Hematopoietic multipotent progenitor cell treated with erythropoietin and hydrocortisone succinate and interleukin-3 and kit ligand, for 8 days (in vitro differentiated cells): ENCODE data around the gene SLC16A6.
"Not testable (repeated sequence)": the region's sequence is repeated elsewhere in the genome, so short reads cannot be mapped to it uniquely, and the experiment has no call there.

Experiments
- DNase-seq: peaks from one replicate; pipeline ENCODE4 v3.0.0-alpha.2; 2015

The SLC16A6 gene

GRCh38 chr17:68309066-68309670 lies 18.2 kb upstream of the SLC16A6 start:
- DNase-seq, result not testable (repeated sequence)

DNA sequence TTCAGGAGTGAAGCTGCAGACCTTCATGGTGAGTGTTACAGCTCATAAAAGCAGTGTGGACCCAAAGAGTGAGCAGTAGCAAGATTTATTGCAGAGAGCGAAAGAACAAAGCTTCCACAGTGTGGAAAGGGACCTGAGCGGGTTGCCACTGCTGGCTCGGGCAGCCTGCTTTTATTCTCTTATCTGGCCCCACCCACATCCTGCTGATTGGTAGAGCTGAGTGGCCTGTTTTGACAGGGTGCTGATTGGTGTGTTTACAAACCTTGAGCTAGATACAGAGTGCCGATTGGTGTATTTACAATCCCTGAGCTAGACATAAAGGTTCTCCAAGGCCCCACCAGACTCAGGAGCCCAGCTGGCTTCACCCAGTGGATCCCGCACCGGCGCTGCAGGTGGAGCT lies 17.6 kb upstream of the SLC16A6 start:
- DNase-seq, result not testable (repeated sequence)

GRCh38 chr17:68307443-68307842 lies 16.5 kb upstream of the SLC16A6 start:
- DNase-seq, result no peak

DNA sequence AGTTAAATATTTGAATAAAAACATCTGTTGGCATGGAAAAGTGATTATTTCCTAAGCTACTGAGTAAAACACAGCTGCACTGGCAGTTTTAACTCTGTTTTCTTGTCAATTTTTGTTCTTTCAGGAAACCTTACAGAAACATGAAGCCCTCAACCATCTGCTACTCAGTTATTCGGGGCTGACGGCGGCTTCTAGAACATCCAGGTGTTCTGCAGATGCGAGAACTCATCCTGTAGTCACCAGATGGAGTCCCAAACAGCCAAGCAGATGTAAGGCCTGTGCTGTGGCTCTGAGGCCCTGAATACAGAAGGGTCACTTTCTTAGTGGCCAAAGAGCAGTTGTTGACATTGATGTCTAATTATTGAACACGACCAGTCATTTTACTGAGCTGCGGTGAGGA lies 15.9 kb upstream of the SLC16A6 start:
- DNase-seq, result no peak

DNA sequence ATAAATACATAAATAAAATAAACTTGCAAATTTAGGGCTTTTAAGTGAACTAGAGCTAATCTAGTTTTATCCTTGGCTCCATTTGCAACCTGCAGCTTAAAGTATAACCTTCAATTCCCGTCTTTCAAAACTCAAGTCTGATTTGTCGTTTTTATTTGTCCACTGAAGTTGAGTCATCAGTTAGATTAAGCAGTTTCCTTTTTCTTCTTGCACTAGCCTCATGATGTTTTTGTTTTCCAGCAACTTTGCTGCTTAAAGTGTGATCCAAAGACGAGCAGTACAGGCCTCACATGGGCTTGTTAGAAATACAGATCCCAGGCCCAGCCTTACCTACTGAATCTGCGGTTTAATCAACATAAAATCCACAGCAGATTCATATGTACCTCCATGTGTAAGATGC lies 14.2 kb upstream of the SLC16A6 start:
- no peak for DNase-seq

- DNase-seq, result no peak
These were observed 13.8 kb upstream of the SLC16A6 start for GRCh38 chr17:68304706-68305105.

DNA sequence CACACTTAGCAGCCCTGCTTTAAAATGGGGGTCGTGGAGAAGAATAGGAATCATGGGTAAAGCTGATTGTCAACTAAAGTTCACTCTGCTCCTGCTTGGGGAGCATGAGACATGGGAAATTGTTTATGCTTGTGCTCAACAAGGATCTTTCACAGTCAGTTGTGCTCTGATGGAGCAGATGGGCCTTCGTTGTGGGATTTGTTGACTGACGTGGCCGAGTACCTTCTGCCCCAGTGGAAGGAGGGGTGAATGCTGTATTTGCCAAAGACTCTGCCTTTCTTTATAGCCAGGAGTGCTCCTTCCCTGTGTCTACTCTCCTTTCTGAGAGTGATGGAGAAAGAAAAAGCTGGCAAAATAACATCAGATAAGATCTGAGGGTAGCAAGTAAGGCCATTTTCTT lies 11.7 kb upstream of the SLC16A6 start:
- DNase-seq, result no peak

DNA sequence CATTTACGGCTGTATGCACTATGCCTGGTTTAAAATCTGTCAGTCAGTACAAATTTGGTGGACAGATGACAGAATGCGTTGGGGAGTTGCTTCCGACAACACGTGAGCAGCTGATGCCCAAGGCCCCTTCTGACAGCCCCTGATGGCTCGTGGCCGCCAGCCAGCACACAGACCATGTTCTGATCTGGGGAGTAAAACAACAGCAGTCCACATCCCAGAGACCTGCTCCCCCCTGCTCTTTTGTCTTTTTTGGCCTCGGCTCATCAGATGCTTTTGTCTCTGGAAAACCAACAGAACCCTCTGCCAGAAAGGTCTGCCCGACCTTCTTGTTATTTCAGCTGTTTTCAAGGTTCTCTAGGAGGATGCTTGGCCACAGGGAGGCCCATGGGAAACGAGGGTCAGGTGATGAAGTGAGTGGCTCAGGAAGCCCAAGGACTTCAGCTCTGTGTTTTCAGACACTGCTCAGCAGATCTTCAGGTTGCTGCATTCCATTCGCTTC lies 11.2 kb upstream of the SLC16A6 start:
- DNase-seq, result no peak

- DNase-seq, result no peak
These were observed 10.6 kb upstream of the SLC16A6 start for GRCh38 chr17:68301438-68301959.

- no peak for DNase-seq
These were observed 8.9 kb upstream of the SLC16A6 start for GRCh38 chr17:68299817-68300216.

DNA sequence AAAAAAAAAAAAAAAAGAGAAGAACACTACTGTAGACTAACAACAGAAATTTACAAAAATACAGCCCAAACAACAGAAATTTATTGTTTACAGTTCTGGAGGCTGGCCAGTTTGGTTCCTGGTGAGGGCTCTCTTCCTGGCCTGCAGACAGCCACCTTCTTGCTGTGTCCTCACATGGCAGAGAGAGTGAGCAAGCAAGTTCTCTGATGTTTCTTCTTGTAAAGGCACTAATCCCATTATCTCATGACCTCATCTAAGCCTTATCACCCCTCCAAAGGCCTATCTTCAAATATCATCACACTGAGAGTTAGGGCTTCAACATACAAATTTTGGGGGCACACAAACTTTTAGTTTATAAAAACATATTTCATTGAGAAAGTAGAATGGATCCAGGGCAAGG lies 7.7 kb upstream of the SLC16A6 start:
- DNase-seq, result no peak

GRCh38 chr17:68297195-68297594 lies 6.3 kb upstream of the SLC16A6 start:
- no peak for DNase-seq

DNA sequence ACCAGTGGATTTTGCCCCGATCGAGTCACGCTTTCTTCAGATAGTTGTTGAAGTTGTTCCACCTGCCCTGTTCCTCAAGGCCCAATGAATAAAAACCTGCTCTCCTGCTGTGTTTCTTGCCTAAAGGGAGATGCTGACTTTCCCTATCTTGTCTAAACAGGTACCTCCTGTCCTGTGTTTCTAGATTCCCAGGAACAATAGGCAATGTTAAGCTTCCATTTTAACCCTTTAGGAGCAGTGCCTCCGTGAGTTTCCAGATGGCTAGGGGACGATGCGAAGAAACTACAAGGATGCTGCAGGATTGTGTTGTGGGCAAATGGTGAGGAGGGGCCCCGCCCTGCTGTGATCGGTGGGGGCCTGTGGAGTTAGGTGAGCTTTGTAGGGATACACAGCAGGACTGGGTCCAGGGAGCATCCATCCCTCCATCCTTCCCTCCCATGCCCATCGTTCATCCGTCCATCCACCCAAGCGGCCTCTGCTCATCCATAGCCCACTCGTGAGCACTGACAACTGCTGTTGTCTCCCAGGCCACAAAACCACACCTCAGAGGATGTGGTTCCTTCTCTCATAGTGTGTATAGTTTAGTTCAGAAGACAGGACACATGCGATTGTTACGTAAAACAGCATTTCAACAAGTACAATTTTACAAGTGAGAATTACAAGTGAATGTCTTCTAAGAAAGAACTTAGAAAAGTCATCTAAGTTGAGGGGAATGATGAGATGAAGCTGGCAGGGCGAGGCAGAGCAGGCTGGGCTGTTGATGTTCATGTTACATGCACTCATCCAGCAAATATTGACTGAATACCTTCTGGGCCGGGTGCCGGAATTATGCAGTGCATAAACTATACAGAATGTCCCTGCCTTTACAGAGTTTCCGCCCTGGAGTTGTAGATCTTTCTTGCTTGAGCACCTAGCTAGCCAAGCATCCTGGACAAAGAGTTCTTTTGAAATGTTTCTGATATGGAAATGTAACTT lies 5.6 kb upstream of the SLC16A6 start:
- DNase-seq, result no peak

GRCh38 chr17:68295086-68295485 lies 4.2 kb upstream of the SLC16A6 start:
- DNase-seq, result no peak

GRCh38 chr17:68294617-68295016 lies 3.7 kb upstream of the SLC16A6 start:
- no peak for DNase-seq

DNA sequence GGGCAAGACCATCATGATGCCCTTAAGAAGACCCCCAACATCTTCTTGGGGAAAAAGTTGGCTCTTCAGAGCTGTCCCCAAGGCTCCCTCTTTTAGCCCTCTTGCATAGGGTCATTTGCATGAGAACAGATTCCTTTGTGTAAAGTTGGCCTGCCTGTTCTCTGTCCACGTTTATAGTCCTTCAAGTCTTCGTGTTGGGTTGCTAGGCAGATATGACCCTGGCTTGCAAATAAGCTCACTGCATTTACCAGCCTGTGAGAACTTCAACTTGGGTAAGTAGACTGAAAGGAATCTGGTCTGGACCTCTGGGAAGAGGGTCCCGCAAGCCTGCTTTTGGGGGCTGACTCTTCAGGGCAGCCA lies 3.2 kb upstream of the SLC16A6 start:
- DNase-seq, result no peak

DNA sequence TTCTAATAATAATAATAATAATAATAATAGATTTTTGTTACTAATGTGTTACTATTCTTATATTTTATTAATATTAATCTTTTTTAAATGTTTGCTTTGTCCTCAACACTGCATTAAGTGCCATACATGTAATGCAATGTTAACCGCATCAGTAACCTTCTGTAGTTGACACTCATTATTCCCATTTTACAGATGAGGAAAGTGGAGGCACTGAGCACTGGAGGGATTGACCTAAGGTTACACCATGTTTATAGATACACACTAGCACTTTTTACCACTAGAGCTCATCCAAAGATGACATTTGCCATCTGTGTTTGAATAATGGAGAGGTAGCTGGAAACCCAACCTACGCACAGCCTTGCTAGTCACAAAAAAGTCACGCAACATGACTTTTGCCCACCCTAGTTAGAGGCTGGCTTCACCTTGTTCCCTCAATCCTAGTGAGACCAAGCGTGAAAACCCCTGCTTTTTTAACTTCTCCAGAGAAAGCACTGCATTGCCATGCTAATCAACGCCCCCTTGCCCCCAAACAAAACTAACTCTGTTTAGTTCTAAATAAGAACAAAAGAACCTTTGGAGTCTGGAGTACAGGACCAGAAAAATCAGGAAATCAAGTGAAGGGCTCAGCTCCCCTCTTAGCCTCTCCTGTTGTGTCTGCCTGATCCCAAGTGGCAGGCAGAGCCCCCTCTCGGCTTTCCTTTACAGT lies 2.7 kb upstream of the SLC16A6 start:
- no peak for DNase-seq

- DNase-seq, result no peak
These were observed 1.7 kb upstream of the SLC16A6 start for GRCh38 chr17:68292689-68293040.

- peak; percentile 39 for DNase-seq
These were observed 1.1 kb upstream of the SLC16A6 start for GRCh38 chr17:68291836-68292688.

DNA sequence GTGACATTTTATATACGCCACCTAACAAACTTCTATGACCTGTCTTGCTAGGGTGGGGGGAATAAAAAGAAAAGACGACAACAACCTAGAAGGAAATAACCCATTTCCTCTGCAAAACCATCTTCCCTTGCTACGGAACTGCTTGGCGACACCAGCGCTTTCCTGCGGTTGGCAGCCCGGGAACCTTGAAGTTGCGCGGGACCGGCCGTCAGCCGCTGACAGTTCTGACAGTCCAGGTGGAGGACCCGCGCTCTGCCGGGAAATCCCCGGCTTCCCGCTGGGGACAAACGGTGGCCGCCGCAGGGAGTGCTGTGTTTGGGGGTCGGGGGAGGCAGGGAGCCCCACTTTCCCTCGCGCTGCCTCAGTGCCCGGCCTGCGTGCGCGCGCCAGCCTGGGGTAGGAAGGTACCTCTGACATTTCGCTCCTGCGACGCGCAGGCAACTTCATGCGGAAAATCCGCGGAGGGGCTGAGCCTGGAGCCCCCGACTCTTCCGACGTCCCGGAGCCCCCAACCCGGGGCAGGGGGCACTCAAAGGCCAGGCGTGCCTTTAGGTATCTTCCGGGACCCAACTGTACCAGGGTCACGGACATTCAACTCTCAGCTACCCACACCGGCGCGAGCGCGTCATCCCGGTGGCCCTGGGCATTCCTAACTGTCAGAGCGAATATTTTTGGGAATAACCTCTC lies 516 bp downstream of the SLC16A6 start:
- no peak for DNase-seq

- no peak for DNase-seq
These were observed 1.0 kb downstream of the SLC16A6 start for GRCh38 chr17:68289936-68290267.

- DNase-seq, result no peak
These were observed 1.5 kb downstream of the SLC16A6 start for GRCh38 chr17:68289473-68289872.
